GM12865 (cell line): ENCODE results near the gene FSHB.

Experiments used
- DNase-seq: peaks from one replicate; pipeline ENCODE4 v3.0.0; 2010; ENCODE audit warnings: low read depth
- H3K4me3 ChIP-seq: 2 replicates; pipeline ENCODE4 v1.5.1; 2011; ENCODE audit warnings: mild to moderate bottlenecking, low read depth, low read length, control low read depth
- TF ChIP-seq, protein P1 (sequence below): IDR thresholded peaks from 2 replicates; pipeline ENCODE4 v1.5.1; 2011; ENCODE audit warnings: low read length, control low read depth, low read depth, inconsistent platforms; ENCODE audit not compliant: insufficient read depth; ENCODE audit errors: missing control alignments

The FSHB gene

DNA sequence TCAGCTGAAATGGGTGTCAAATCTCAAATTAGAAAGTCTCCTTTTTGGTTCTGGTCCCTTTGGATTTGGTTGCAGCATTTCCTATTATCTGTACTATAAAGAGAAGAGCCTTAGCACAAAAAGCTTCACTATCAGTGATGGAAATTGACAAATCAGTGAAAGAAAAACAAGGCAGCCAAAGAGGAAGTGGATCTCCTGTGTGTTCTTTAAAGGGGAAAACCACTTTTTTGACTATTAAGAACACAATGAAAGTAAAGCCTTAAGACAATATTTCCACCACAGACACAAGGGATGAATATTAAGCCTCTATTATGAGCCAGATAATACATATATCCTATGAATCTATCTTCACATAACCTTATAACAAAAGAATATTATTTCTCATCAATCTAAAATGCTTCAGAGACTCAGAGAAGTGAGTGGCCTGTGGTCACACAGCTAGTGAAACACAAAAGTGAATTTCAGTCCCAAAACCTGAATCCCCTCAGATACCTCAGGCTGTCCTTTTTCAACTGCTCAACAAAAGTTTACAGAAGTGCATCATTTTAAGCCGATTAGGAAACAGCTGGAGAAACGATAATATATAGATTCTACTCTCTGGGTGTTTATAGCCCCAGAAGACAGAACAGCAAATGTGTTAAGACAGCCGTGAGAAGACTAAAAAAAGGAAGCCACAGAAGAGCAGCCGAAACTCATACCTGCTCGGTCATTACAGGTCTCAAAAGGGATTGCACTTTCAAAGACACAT lies 24.4 kb upstream of the FSHB start:
- peak; percentile 81 for DNase-seq
- TF ChIP-seq, protein P1, sequence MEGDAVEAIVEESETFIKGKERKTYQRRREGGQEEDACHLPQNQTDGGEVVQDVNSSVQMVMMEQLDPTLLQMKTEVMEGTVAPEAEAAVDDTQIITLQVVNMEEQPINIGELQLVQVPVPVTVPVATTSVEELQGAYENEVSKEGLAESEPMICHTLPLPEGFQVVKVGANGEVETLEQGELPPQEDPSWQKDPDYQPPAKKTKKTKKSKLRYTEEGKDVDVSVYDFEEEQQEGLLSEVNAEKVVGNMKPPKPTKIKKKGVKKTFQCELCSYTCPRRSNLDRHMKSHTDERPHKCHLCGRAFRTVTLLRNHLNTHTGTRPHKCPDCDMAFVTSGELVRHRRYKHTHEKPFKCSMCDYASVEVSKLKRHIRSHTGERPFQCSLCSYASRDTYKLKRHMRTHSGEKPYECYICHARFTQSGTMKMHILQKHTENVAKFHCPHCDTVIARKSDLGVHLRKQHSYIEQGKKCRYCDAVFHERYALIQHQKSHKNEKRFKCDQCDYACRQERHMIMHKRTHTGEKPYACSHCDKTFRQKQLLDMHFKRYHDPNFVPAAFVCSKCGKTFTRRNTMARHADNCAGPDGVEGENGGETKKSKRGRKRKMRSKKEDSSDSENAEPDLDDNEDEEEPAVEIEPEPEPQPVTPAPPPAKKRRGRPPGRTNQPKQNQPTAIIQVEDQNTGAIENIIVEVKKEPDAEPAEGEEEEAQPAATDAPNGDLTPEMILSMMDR: no peak
- H3K4me3 ChIP-seq: peak overlapping the region; percentile 41

DNA sequence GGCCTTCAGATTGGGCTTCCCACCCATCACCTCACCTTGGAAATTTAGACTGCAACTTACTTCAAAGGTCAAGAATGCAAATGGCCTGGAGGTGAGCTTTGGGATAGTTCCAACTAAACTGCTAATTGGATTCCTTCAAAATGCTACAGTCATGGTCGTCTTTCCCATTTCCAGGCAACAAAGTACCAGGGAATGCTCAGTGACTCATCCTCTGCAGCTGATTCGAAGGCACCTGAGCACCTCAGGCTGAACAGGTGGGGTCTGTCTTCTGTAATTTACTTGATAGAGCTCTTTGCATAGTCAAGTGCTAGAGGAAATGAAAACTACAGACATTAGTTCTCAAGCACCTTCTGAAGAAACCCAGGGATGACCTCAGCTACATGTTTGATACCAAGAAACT lies 20.5 kb upstream of the FSHB start:
- peak; percentile 39 for DNase-seq
- TF ChIP-seq, protein P1: no peak
- no peak overlapping the region for H3K4me3 ChIP-seq

DNA sequence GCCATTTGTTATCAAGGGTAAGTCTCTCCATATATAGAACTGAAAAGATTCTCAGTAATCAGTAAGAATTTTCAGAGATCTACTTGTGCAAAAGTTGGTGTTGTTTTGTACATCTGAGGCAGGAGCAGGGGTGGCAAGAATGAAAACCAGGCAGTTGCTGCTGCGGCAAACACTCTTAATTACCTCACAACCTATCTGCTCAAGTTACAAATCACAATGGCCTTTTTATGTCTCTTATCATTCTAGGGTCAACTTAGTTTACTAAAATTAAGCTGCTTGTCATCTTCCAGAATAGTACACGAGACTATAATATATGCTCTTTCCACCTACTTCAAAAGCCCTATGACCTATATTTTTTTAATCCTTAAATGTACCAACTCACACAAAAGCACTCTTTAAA lies 14.3 kb upstream of the FSHB start:
- no peak for DNase-seq
- TF ChIP-seq, protein P1: no peak

DNA sequence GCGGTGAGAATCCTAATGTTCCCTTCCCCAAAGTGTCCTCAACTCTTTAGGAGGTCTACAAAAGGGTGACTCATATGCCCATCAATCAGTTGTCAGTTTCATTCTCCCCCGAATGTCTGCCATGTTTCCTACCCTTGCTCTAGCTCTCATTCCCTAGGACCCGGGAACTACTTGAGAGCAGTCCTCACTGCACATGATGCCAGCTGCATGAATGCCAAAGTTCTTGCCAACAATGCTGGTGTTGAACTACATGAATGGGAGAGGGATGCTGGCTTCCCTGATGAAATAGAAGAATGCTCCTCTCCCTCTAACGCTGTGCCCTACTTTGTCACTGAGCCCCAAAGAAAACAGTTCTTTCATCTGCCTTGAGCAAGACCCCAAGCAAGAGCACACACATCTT lies 12.5 kb upstream of the FSHB start:
- DNase-seq: no peak
- no peak overlapping the region for H3K4me3 ChIP-seq
- TF ChIP-seq, protein P1: no peak

More for the DNA sequence above, 14.3 kb upstream of the FSHB start:
- H3K4me3 ChIP-seq: no peak overlapping the region

DNA sequence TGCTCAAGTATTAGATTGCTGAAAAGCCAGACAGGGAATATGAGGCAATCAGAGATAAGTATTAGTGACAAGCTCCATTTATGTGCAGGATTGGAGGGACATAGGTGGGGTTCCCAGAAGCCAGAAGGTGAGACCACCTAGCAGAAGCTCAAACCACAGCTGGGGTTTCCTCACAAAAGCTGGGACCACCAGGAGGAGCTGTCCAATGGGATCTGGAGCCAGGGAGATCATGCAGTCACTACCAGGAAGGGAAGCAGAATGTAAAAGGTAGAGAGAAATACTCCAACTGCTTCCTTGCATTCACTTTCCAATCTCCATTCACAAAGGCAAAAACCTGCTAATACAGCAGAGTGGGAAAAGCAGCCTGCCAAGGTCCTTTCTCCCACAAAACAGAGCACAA lies 5.2 kb upstream of the FSHB start:
- H3K4me3 ChIP-seq: no peak overlapping the region
- TF ChIP-seq, protein P1: no peak
- DNase-seq: no peak

DNA sequence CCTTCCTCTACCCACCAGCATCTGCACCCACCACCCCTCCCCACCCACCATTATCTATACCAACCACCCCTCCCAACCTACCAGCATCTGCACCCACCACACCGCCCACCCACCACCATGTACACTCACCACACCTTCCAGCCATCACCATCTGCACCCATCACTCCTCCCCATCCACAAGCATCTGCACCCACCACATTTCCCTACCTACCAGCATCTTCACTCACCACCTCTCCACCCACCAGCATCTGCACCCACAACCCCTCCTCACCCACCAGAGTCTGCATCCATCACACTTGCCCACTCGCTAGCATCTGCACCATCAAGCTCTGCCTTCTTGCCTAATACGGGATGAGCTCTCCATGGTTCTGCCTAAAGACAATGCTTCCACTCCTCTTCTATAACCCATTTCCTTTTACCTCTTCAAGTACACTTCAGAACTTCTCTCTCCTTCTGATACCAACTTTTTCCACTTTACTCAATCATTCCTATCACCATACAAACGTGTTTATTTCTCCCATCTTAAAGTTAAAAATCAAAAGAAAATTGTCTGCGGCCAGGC lies 2.4 kb upstream of the FSHB start:
- no peak overlapping the region for H3K4me3 ChIP-seq
- DNase-seq: no peak

More for the DNA sequence above, 2.4 kb upstream of the FSHB start:
- TF ChIP-seq, protein P1: no peak
